PFSK-1 (cell line): ENCODE measurements around the gene PTH2.

Source experiments
- FOXP2 ChIP-seq: optimal IDR thresholded peaks from 2 replicates; pipeline ENCODE3; 2011; ENCODE audit warnings: borderline replicate concordance, control low read depth, inconsistent platforms; ENCODE audit not compliant: insufficient read depth; ENCODE audit errors: extremely low read length, extremely low read depth
- POLR2AphosphoS5 ChIP-seq: IDR thresholded peaks from 2 replicates; pipeline ENCODE4 v1.6.1; 2012; ENCODE audit warnings: low read depth, mild to moderate bottlenecking, control low read depth, low read length, moderate library complexity
- SIN3A ChIP-seq: IDR thresholded peaks from 2 replicates; pipeline ENCODE4 v1.6.1; 2012; ENCODE audit warnings: mild to moderate bottlenecking, low read length, moderate library complexity, borderline replicate concordance; ENCODE audit not compliant: insufficient read depth
- TAF1 ChIP-seq: IDR thresholded peaks from 2 replicates; pipeline ENCODE4 v1.6.1; 2012; ENCODE audit warnings: low read length, control low read depth, borderline replicate concordance; ENCODE audit not compliant: insufficient read depth
- TF ChIP-seq, protein P1 (sequence below), 2 experiments: IDR thresholded peaks; 2 replicates each; pipeline versions ENCODE4 v1.6.1 to v1.8.0; 2011 to 2012; ENCODE audit warnings: low read depth in 2 of 2, low read length in 2 of 2, control low read depth in 1 of 2, inconsistent platforms in 1 of 2, mild to moderate bottlenecking in 1 of 2, moderate library complexity in 1 of 2; ENCODE audit not compliant: insufficient read depth in 1 of 2

The PTH2 gene

DNA sequence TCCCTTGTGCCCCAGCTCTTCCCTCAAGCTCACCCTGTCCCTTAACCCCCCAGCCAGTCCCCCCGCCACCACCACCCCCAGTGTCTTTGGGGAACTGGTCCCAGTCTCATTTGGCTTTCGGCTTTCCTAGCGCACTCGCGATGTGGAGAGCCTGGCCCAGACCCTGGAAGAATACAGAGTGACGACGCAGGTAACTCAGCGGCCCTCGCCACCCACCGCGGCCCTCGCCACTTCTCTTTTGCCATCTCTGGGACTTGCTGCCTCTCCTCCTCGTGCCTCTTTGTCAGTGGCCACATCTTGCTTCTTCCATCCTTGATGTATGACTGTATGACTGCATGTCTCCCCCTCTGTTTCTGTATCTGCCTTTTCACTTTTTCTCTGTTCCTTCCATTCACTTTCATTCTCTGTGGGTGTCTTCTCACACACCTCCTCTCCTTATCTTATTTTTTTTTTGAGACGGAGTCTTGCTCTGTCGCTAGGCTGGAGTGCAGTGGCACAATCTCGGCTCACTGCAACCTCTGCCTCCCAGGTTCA lies 15.7 kb downstream of the PTH2 start:
- no peak for TF ChIP-seq POLR2AphosphoS5
- TF ChIP-seq SIN3A, result no peak

DNA sequence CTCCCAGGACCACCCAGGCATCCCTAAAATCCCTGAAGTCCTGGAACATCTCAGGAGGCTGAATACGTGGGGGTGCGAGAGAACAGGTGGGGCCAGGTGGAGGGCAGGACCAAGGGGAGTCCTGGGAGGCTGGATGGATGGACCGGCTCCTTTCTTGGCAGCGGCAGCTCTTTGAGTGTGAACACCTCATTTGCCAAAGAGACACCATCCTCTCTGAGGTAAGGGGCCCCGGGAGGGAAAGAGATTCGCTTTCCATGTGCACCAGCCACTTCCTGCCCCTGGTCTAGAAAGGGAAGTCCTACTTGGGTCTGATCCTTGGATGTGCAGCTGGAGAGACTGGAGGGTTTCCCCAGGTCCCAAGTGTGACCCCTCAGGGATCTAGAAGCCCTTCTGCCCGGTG lies 16.2 kb downstream of the PTH2 start:
- TF ChIP-seq FOXP2 (no peak), SIN3A (no peak), POLR2AphosphoS5 (no peak), TAF1 (no peak)
- TF ChIP-seq, protein P1, sequence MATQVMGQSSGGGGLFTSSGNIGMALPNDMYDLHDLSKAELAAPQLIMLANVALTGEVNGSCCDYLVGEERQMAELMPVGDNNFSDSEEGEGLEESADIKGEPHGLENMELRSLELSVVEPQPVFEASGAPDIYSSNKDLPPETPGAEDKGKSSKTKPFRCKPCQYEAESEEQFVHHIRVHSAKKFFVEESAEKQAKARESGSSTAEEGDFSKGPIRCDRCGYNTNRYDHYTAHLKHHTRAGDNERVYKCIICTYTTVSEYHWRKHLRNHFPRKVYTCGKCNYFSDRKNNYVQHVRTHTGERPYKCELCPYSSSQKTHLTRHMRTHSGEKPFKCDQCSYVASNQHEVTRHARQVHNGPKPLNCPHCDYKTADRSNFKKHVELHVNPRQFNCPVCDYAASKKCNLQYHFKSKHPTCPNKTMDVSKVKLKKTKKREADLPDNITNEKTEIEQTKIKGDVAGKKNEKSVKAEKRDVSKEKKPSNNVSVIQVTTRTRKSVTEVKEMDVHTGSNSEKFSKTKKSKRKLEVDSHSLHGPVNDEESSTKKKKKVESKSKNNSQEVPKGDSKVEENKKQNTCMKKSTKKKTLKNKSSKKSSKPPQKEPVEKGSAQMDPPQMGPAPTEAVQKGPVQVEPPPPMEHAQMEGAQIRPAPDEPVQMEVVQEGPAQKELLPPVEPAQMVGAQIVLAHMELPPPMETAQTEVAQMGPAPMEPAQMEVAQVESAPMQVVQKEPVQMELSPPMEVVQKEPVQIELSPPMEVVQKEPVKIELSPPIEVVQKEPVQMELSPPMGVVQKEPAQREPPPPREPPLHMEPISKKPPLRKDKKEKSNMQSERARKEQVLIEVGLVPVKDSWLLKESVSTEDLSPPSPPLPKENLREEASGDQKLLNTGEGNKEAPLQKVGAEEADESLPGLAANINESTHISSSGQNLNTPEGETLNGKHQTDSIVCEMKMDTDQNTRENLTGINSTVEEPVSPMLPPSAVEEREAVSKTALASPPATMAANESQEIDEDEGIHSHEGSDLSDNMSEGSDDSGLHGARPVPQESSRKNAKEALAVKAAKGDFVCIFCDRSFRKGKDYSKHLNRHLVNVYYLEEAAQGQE (IDR thresholded peaks at IDR 0.05; ENCODE audit: insufficient read depth in 1 of 2, low read depth in 2 of 2, low read length in 2 of 2), result no peak

DNA sequence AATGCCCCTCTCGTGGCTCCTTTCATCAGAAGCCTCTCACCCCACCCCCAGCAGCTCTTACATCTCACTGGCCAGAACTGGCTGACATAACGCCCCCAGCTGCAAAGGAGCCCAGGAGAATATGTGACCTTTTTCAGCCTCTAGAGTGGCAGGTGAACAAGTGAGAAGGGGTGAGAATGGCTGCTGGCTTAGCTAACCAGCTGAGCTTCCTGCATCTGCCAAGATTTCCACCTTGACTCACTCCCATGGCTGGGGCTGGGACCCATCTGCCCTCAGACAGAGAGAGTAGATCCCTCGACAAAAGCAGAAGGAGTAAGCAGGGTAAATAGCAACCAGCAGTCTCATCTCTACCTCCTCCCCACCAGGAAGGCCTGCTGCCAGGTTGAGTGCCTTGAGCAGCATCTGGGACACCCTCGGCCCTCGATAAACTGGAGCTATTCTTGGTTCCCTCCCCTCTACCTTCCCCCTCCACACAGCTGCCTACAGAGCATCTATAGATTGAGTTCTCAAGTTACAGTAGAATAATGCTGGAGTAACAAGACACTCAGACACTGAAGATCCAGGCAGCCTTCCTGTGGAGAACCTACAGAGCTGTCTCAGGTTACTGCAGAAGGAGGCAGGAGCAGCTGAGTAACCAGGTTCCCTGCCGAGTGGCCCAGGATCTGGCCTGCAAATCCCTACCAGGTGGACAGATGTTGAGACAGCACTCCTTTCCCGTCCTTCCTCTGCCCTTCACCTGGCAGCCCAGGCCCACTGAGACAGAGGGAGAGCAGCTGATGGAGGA lies 19.6 kb downstream of the PTH2 start:
- TF ChIP-seq FOXP2, result no peak
- TF ChIP-seq, protein P1 (IDR thresholded peaks at IDR 0.05; ENCODE audit: insufficient read depth in 1 of 2, low read depth in 2 of 2, low read length in 2 of 2), result no peak
- TF ChIP-seq TAF1, result no peak
- TF ChIP-seq SIN3A, result no peak
- no peak for TF ChIP-seq POLR2AphosphoS5

DNA sequence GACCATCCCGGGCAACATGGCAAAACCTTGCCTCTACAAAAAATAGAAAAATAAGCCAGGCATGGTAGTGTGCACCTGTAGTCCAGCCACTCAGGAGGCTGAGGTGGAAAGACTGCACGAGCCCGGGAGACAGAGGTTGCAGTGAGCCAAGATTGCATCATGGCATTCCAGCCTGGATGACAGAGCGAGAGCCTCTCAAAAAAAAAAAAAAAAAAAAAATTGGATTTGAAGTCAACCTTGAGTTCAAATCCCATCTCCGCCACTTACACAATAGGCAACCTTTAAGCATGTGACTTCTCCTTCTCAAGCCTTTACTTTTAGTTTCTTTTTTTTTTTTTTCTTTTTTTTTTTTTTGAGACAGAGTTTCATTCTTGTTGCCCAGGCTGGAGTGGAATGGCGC lies 23.2 kb downstream of the PTH2 start:
- TF ChIP-seq POLR2AphosphoS5 (no peak), SIN3A (no peak), FOXP2 (no peak)
- TF ChIP-seq, protein P1 (IDR thresholded peaks at IDR 0.05; ENCODE audit: insufficient read depth in 1 of 2, low read depth in 2 of 2, low read length in 2 of 2), result no peak

DNA sequence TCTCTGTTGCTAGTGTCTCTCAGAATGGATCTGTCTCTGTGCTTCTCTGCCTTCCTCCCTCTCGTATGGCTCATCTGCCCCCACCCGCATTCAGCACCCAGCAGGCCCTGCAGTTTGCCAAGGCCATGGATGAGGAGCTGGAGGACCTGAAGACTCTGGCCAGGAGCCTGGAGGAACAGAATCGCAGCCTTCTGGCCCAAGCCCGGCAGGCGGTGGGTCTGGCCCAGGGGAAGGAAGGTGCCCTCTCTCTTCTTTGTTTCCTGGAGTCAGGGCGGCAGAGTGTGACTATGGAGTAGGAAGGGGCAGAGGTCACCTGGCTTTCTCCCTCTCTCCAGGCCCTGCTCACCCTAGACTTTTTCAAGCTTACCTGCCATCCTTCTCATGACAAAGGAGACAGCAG lies 24.3 kb downstream of the PTH2 start:
- TF ChIP-seq SIN3A, result no peak
- TF ChIP-seq, protein P1 (IDR thresholded peaks at IDR 0.05; ENCODE audit: insufficient read depth in 1 of 2, low read depth in 2 of 2, low read length in 2 of 2), result no peak
- no peak for TF ChIP-seq POLR2AphosphoS5
- no peak for TF ChIP-seq TAF1
- TF ChIP-seq FOXP2, result no peak
